A673 (cell line): ENCODE measurements around the gene UGT1A8. TPM values are rescaled to one million over a fixed set of nuclear protein-coding genes. Genes with fewer than 3 reads are reported as not detected.
"Not testable (repeated sequence)": the region's sequence is repeated elsewhere in the genome, so short reads cannot be mapped to it uniquely, and the experiment has no call there.

Source experiments
- BruUV-seq: library from RNA; stranded (reverse); fragments of 400-500 nt; replicated peaks from 2 replicates; lab custom pipeline; 2021; lab: Mats Ljungman, UMichigan
- CTCF ChIA-PET: fragments of 300-600 bp; sonication (Branson Sonifier 250); formaldehyde crosslinking; loops from one replicate; lab custom pipeline; 2022; ENCODE audit warnings: antibody characterized with exemption; lab: Charles Lee
- POLR2A ChIA-PET: fragments of 300-600 bp; sonication (Branson Sonifier 250); formaldehyde crosslinking; loops from one replicate; lab custom pipeline; 2022; ENCODE audit warnings: antibody characterized with exemption; ENCODE audit not compliant: low non-redundant PET; lab: Charles Lee
- DNase-seq: peaks from one replicate; pipeline ENCODE4 v3.0.0-alpha.2; 2015; ENCODE audit warnings: low spot score
- H3K27ac ChIP-seq: fragments of 200-600 bp; sonication (generic); 2 replicates; pipeline ENCODE4 v1.5.1; 2016; ENCODE audit warnings: mixed run types, low read depth, mild to moderate bottlenecking, mixed read lengths, antibody characterized with exemption, low read length; ENCODE audit not compliant: poor library complexity, severe bottlenecking
- H3K27me3 ChIP-seq: fragments of 200-600 bp; sonication (generic); replicated peaks from 2 replicates; pipeline ENCODE4 v1.6.1; 2017; ENCODE audit warnings: mixed run types, low read depth, mild to moderate bottlenecking, mixed read lengths, antibody characterized with exemption, low read length; ENCODE audit not compliant: insufficient read depth, poor library complexity
- H3K36me3 ChIP-seq: fragments of 200-600 bp; sonication (generic); 2 replicates; pipeline ENCODE4 v1.6.1; 2016; ENCODE audit warnings: mixed run types, mild to moderate bottlenecking, mixed read lengths, antibody characterized with exemption, low read length; ENCODE audit not compliant: insufficient read depth, poor library complexity, severe bottlenecking
- H3K4me1 ChIP-seq: fragments of 200-600 bp; sonication (generic); 2 replicates; pipeline ENCODE4 v1.6.1; 2017; ENCODE audit warnings: mixed run types, mild to moderate bottlenecking, mixed read lengths, antibody characterized with exemption, low read length; ENCODE audit not compliant: insufficient read depth, poor library complexity, severe bottlenecking
- H3K4me3 ChIP-seq: fragments of 200-600 bp; sonication (generic); 2 replicates; pipeline ENCODE4 v1.5.1; 2016; ENCODE audit warnings: low read depth, mixed run types, mild to moderate bottlenecking, mixed read lengths, low read length; ENCODE audit not compliant: poor library complexity, severe bottlenecking
- H3K9me3 ChIP-seq: fragments of 200-600 bp; sonication (generic); 2 replicates; pipeline ENCODE4 v1.6.1; 2016; ENCODE audit warnings: mixed run types, low read depth, mild to moderate bottlenecking, mixed read lengths, antibody characterized with exemption, low read length; ENCODE audit not compliant: poor library complexity, severe bottlenecking
- EZH2 ChIP-seq: fragments of 200-600 bp; sonication (generic); IDR thresholded peaks from 2 replicates; pipeline ENCODE4 v1.6.1; 2017; ENCODE audit warnings: borderline replicate concordance, low read depth, mild to moderate bottlenecking, mixed read lengths, antibody characterized with exemption, low read length; ENCODE audit not compliant: poor library complexity, severe bottlenecking
- intact Hi-C: fragments of 100-400 bp; cut with micrococcal nuclease; formaldehyde crosslinking; loops from one replicate; pipeline ENCODE4 v1.10.0; 2022; ENCODE audit not compliant: unreplicated experiment
- total RNA-seq: library from RNA; stranded (reverse); gene quantifications from 2 replicates; pipeline ENCODE4 v1.2.3, GENCODE V29; 2021
- TF ChIP-seq, protein P1 (sequence below): fragments of 300-800, 200-600 bp; sonication (generic); conservative IDR thresholded peaks from 2 replicates; pipeline ENCODE4 v1.5.1; 2017; ENCODE audit warnings: low read depth, mild to moderate bottlenecking, antibody characterized with exemption, low read length, moderate library complexity, mixed read lengths

Gene UGT1A8
- total RNA-seq, 1 experiment from 2014 or later, result not detected

DNA sequence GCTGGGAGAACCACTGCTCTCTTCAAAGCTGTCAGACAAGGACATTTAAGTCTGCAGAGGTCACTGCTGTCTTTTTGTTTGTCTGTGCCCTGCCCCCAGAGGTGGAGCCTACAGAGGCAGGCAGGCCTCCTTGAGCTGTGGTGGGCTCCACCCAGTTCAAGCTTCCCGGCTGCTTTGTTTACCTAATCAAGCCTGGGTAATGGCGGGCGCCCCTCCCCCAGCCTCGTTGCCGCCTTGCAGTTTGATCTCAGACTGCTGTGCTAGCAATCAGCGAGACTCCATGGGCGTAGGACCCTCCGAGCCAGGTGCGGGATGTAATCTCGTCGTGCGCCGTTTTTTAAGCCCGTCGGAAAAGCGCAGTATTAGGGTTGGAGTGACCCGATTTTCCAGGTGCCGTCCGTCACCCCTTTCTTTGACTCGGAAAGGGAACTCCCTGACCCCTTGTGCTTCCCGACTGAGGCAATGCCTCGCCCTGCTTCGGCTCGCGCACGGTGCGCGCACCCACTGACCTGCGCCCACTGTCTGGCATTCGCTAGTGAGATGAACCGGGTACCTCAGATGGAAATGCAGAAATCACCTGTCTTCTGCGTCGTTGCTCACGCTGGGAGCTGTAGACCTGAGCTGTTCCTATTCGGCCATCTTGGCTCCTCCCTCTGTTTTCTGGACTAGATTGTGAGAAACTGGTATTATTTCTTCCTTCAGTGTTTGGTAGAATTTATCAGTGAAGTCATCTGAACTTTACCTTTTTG, 34.0 kb upstream of the UGT1A8 start:
- POLR2A ChIA-PET, H3K36me3 ChIP-seq: not testable (repeated sequence)

DNA sequence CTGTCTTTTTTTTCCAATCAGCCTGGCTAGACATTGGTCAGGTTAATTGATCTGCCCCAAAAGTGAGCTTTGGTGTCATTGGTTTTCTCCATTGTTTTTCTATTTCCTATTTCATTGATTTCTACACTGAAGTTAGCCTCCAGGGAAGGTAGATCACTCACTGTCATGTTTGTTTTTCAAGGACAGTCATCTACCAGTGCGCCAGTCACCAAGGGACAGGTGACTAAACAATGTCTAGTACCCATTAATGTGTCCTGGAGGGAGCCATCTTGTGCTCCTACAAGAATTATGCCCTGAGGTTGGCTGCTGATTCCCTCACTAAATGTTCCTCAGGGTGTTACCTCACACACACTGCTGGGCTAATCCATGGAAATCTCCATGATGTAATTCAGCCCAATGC, 33.2 kb upstream of the UGT1A8 start:
- ChIA-PET POLR2A (no interaction called here), CTCF (no interaction called here)

More for the DNA sequence above, 34.0 kb upstream of the UGT1A8 start:
- H3K4me3 ChIP-seq, BruUV-seq, H3K27ac ChIP-seq, H3K4me1 ChIP-seq, H3K9me3 ChIP-seq, DNase-seq, H3K27me3 ChIP-seq, CTCF ChIA-PET, intact Hi-C loops: not testable (repeated sequence)

DNA sequence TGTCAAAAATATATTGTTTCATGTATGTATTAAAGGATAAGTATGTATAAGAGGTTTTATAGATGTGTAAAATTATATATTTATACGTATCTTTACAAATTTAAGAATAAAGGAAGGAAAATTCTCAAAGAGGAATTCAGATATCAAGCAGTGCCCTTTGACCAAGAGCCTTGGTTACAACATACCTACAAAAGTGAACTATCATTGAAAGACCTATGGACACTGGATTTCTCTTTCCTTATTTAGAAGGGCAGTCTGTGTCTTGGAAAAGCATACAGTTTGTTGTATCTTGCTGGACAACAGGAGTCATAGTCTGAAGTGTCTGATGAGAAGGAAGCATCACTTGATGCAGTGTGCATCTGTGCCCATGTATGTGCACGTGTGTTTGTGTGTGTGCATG, 29.0 kb upstream of the UGT1A8 start:
- no peak for DNase-seq
- no peaks in the 10 kb centered on the region for H3K9me3 ChIP-seq
- H3K4me1 ChIP-seq, result no peaks in the 10 kb centered on the region
- no TSS peak for BruUV-seq
- H3K4me3 ChIP-seq, result no peak overlapping the region
- TF ChIP-seq EZH2, result no peak
- TF ChIP-seq, protein P1, sequence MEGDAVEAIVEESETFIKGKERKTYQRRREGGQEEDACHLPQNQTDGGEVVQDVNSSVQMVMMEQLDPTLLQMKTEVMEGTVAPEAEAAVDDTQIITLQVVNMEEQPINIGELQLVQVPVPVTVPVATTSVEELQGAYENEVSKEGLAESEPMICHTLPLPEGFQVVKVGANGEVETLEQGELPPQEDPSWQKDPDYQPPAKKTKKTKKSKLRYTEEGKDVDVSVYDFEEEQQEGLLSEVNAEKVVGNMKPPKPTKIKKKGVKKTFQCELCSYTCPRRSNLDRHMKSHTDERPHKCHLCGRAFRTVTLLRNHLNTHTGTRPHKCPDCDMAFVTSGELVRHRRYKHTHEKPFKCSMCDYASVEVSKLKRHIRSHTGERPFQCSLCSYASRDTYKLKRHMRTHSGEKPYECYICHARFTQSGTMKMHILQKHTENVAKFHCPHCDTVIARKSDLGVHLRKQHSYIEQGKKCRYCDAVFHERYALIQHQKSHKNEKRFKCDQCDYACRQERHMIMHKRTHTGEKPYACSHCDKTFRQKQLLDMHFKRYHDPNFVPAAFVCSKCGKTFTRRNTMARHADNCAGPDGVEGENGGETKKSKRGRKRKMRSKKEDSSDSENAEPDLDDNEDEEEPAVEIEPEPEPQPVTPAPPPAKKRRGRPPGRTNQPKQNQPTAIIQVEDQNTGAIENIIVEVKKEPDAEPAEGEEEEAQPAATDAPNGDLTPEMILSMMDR, result no peak
- POLR2A ChIA-PET, result no interaction called here
- H3K27ac ChIP-seq, result no peak overlapping the region
- intact Hi-C loops, result no loop called here
- no peaks in the 10 kb centered on the region for H3K27me3 ChIP-seq
- CTCF ChIA-PET, result no interaction called here
- no peaks in the 10 kb centered on the region for H3K36me3 ChIP-seq

More for the DNA sequence above, 33.2 kb upstream of the UGT1A8 start:
- no peak overlapping the region for H3K27ac ChIP-seq
- no peak overlapping the region for H3K4me3 ChIP-seq
- no peaks in the 10 kb centered on the region for H3K36me3 ChIP-seq
- intact Hi-C loops, result no loop called here
- no peak for DNase-seq
- H3K4me1 ChIP-seq, result no peaks in the 10 kb centered on the region
- TF ChIP-seq, protein P1, result no peak
- TF ChIP-seq EZH2, result no peak
- no TSS peak for BruUV-seq
- H3K9me3 ChIP-seq, result no peaks in the 10 kb centered on the region
- H3K27me3 ChIP-seq, result no peaks in the 10 kb centered on the region

DNA sequence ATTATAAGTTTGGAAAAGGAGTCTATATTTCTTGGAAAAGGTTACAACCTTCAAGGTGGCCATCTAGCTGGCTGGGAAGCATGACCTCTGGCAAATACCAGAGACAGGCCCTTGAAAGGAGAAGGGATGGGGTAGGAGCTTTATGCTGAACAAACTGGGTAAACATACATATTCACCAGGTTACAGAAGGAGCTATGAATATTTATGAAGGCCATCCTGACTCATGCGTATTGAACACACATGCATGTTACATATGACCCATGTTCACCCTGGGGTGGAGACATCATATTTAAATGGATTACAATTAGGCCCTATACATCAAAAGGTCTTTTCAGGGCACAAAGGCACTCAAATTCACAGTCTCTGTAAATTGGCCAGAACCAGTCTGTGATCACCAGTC, 24.7 kb upstream of the UGT1A8 start:
- H3K27ac ChIP-seq, intact Hi-C loops, CTCF ChIA-PET, DNase-seq, H3K27me3 ChIP-seq, H3K4me1 ChIP-seq, H3K4me3 ChIP-seq, POLR2A ChIA-PET, H3K36me3 ChIP-seq, BruUV-seq, H3K9me3 ChIP-seq: not testable (repeated sequence)
